NCI-H446 treated with DMSO at 0.1 percent for 48 hours (cell line): ENCODE results near the gene ZNF407.

Source experiments
- DNase-seq: peaks from one replicate; lab custom pipeline; 2025; lab: John Stamatoyannopoulos, UW

ZNF407 gene

DNA sequence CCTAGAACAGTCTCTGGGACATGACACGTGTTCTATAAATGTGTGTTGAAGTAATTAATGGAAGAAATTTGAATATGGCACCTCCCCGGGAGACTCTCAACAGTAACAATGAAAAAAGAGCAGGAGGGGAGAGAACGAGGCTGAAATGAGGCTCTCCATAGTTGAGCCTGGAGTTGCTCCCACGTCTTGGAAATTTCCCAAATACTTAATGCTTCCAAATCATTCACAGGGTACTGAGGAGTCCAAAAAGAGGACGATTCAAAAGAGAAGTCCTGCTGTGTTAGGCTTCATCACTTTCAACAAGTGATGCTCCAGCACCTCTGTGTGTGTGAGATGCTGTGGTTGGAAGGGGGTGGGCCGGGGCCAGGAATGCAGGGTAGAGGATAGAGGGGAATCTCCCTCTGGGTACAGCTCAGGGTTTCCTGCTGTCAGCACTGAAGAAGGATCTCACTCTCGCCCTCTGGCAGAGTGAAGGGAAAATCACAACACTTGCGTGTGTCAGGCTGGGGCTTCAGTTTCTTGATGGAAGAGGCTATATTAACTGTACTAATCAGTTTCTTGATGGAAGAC lies 18.1 kb upstream of the ZNF407 start:
- no peak for DNase-seq

DNA sequence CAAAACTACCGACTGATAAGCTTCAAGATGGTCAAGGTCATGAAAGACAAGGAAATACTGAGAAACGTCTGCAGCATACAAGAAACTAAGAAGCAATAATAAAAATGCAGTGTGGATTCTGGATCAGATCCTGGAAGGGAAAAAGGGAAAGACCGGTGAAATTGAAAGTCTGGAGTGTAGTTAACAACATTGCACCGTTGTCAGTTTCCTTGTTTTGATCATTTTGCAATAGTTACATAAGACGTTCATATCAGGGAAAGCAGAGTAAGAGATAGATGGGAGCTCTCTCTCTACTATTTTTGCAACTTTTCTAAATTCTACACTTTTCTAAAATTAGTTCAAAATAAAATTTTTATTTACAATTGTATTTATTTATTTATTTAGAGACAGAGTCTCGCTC lies 15.0 kb upstream of the ZNF407 start:
- no peak for DNase-seq

DNA sequence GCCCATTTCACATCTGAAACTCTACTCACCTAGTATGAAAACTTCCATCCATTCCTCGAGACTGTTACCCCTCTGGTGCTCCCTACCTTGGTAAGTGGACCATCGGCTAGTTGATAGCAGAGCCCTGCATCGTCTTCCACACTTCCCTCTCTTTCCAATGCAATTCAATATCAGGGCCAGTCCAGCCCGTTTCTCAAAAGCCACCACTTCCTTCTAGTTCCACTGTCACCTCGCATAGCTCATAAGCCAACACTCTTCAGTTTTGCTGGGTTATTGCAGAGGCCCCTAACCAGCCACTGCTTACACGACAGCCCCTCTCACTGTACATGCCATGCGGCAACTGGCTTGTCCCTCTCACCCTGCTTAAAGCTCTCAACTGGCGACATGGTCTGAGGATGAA lies 10.2 kb upstream of the ZNF407 start:
- no peak for DNase-seq

DNA sequence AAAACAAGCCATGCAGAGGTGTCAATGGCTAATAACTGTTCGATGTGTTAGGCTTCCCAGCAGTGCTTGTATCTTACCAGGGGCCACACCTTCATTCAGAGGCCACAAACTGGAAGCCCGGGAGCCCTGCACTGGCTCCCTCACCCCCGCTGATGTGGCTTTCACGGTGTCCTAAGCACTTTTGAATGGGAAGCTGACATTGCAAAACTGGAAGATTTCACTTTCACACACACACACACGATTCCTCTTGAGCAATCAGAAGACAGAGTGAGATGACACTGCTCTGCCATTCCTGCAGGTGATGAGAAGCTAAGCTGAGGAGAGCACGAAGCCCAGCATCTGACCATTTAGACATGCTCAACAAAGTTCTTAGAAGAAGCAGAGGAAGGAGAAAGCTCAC lies 8.6 kb upstream of the ZNF407 start:
- DNase-seq = no peak

DNA sequence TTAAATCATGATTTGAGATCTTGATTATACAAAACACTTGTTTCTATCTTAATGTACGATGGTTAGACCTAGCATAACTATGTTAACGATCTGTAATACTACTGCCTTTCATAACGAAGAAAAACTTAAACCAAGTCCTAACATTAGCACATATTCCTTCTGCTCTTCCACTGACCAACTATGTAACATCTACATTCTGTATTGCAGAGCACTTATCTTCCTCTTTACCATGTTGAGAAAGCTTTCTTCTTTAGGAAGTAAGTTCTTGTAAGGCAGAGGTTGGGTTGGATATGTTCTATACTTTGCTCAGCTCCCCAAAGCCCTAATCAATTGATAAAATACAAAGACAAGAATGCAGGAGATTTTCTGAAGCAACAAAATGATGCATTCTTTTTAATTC lies 7.9 kb upstream of the ZNF407 start:
- DNase-seq = no peak

DNA sequence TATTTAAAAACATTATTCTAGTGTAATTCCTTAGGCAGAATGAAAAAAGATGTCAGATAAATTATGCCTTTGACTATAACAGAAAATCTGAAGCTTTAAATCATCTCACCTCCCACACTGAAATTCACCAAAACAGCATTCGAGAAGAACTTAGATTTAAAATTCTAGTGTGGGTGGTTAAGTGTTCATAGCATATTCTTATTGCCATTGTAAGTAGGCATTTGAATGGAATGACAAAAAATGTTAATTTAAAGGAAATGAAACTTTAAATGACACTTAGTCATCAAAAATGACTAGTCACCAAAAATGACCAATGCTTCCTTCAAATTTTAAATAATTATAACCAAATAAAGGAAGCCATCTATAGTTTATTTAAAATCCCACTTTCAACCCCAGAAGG lies 7.0 kb upstream of the ZNF407 start:
- DNase-seq = no peak

DNA sequence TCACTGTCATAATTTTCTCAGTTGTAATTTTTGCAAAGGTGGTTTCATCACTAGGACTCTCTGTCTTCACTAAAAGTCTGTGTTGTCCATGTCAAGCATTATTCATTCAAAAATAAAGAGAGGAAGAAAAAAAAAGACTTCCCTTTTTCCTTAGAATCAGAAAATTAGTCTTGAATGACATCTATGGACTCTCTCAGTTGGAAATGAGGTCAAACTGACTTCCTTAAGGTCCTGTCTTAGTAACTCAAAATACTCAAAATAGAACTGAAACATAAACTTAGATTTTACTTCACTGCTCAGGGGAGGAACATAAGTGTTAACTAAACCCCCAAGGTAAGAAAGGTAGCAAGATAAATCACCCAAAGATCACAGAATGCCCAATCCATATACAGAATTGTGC lies 2.2 kb upstream of the ZNF407 start:
- DNase-seq = no peak

DNA sequence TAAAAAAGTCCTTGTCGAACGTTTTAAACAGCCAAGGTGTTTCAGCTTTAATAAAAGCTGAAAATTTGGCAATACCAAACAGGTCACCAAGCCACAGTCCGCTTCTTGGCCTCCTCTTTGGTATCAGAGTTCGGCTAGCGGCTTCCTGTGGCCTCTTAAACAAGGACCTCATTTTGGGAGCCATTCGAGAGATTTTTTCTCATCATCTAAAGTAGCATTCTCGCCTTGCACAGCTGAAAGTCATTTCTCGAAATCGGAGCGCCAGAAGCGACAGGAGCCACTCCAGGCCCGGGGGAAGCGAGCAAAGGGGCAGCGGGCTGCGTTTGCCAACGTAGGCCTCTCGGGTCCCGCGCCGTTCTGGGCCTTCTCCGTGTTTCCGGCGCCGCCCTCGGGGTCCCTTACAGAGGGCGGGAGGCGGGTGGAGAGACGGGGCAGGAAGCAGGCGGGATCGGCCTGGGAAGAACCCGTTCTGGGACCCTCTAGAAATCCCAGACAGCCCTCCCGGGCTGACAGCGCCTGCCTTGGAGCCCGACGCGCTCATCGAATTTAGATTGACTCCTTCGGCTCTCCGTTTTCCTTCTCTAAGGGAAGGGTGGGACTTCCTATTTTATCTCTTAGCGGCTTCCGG lies 522 bp upstream of the ZNF407 start:
- DNase-seq = no peak

DNA sequence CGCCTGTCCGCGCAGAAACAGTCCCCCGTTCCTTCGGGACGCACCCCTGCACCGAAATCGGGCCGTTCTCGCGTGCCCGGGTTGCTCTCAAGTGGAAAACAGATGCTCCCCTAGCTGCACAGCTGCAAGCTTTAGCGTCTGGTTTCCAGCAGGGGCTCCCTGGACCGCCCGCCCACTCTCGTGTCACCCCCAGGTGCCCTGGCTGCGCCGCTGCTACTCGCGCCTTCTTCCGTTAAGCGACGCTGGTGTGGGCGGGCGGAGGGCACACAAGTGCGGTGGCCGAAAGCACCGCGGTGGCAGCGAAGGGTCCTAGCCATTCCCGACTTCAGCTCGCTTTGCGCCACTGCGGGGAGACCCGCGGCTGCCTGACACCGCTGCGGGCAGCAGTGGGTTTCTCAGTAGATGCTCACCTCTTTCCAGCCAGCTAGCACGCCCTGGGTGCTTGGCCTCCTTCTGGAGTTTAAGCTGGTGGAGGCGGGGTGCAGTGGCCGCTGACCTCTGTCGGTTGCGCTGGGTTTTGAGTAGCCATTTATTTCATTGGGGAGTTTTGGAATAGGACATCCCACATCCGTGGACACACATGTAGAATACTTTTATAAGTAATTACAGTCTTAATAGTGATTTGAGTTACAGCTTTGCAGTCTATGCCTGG lies 806 bp downstream of the ZNF407 start:
- no peak for DNase-seq

DNA sequence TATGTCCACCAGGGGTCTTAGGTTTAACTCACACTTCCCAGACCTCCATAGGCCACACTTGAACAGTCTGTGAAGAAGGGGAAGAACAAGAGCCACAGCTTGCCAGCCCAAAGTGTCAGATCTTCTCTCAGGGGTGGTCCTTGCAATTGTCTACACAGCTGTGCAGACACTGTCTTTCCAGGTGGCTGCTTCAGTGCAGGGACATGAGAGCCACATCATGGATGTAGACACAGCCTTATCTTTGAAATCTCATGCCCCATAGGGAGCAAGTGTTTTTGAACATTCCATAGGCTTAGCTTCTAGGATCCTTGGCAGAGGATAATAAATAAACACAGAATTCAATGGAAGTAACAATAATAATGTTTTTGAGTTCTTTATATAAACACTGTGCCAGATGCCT lies 6.7 kb downstream of the ZNF407 start:
- no peak for DNase-seq

DNA sequence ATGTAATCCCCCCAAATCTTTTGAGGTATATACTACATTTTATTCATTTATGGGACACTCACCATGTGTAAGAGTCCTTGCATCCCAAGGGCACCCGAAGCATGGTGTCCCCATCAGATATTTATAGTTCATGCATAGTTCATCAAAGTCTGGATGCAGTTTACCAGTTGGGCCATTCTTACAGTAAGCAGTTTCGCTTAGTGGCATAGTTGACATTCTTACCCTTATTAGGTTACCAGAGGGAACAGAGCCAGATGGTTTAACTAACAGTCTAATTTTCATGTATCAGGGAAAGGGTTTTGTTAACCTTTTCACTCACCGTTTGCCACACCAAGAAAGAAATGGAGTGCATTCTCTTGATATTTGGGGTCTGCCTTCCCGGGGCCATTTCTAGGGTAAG lies 7.1 kb downstream of the ZNF407 start:
- no peak for DNase-seq

DNA sequence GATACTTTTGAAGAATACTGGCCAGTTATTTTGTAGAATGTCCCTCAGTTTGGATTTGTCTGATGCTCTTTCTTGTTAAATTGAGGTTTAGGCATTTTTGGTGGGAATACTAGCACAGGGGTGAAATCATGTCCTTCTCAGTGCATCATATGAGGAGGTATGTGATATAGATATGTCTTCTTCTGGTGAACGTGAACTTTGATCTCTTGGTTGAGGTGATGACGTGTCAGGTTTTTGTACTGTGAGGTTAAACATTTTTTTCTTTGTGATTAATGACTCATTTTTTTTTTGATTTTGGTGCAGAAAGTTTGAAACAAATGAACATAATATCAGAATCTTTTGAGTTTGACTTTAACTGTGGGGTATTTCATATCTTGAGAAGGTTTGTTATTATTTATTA lies 11.0 kb downstream of the ZNF407 start:
- DNase-seq = no peak

DNA sequence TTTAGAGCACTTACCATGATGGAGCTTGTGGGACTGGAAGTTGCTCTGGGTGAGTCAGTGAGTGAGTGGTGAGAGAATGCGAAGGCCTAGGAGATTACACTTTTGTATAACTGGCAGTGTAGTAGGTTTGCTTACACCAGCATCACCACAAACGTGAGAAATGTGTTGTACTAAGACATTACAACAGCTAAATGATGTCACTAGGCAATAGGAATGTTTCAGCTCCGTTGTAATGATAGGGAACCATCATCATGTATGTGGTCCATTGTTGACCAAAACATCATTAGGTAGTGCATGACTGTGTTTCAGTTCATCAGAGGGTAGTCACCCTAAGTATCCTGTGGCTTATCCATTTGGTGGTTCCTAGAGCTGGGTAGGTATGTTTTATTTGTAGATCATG lies 11.9 kb downstream of the ZNF407 start:
- DNase-seq = no peak

DNA sequence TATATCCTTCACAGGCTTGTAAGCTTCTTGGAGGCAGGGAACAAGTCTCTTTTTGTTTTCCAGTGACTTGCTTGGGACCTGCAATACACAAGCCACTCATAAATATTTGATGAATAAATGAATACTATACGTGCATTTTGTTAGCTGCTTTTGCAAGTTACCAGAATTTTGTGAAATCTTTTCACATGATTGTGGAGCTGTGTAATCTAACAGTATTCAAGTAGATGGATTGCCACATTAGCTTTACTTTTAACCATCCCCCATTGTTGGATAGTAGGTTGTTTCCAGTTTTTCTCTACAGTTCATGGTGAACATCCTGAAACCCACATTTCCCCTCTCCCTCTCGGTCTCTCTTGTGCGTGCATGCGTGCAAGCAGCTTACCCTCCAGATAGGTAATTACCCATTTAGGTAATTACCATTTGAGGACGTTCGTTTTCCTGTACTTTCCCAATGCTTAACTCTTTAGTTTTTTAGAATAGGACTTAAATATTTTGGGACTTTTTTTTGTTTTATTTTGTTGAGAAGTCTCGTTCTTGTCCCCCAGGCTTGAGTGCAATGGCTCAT lies 12.5 kb downstream of the ZNF407 start:
- DNase-seq = no peak

DNA sequence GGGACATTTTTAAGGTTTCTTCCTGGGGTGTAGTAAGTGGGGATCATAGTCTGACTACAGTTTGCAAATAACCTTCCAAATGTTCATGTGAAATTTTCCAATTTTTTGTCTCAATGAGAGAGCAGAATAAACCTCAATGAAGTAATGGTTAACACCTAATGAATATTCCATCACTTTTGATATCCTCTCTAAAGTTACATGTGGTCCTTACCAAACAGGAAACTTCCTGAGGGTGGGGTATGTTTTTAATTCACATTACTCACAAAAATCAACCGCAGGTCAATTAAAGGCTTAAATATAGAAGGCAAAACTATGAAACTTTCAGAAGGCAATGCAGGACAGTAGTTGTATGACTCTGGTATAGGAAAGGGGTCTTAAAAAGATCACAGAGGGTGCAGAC lies 13.2 kb downstream of the ZNF407 start:
- DNase-seq = no peak

DNA sequence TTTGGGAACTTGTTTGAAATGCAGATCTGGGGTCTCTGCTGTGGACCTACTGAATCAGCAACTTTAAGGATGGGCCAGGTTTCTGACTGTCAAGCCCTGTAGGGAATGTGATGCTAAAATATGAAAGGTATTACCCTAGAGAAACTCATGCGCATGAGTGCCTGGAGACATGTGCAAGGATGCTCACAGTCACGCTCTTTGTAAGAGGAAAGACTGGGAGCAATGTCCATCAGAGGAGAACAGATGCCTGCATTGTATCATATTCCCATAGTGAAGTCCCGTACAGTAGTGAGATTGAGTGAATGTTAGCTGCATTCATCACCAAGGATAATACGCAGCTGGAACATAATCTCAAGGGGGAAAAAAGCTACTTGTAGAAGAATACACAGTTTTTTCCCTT lies 14.1 kb downstream of the ZNF407 start:
- no peak for DNase-seq

DNA sequence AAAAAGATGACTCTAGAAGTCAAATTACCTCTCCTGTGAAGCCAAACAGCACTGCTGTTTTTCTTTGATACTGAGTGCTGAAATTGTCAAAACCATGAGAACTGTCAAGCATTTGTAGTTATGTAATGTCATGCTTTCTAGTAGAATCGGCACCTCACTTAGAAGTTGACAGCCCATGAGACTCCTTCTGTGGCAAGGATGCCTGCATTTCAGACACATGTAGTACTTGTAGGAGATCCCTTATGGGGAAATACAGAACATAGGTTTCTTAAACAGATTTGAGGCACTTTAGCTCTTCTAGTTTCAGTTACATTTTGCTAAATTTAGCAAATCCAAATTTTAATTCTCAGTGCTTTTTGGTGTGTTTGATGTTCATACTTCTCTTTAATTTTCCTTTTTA lies 15.7 kb downstream of the ZNF407 start:
- no peak for DNase-seq

DNA sequence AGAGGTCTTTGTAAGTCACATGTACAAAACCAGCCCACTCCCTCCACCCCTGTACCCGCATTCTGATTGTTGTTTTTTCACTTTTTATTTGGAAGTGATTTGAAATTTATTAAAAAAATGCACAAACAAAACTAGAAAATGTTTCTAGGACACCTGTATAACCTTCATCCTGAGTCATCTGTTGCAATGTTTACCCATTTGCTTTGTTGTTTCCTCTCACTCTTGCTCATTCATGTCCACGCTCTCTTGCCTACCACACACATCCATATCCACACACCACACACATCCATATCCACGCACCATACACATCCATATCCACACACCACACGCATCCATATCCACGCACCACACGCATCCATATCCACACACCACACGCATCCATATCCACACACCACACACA lies 18.8 kb downstream of the ZNF407 start:
- no peak for DNase-seq

DNA sequence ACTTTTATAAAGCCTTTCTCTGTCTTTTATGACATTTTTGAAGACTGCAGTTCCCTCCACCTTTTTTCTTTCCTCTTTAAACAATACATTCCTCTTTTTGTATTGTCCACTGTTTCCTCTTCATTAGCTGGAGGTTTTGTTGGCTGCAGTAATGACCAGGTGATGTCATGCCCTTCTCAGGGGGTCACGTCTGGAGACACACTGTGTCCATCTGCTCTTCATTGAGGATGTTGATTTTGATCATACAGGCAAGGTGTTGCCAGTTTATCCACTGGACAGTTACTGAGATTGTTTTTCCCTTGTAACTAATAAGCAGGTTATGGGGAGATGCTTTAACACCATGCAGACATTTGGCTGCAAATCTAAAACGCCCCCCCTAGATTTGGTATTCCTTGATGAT lies 19.8 kb downstream of the ZNF407 start:
- no peak for DNase-seq

DNA sequence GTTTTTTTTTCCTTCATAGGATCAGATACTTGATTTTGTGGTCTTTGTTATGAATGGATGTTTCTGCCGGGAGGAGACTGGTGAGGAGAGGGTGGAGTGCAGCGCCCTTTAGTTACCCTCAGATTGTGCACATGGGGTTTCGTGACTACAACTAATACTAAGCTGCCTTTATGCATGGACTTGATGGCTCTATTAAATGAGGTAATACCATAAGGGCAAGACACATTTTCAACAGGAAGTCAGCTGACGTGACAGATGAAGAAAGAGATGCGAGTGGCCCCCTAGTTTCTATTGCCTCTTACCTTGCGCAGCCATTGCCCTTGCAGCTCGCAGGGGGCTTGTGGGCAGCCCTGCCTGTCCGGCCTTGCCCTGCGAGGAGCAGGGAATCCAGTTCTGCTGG lies 24.4 kb downstream of the ZNF407 start:
- no peak for DNase-seq

DNA sequence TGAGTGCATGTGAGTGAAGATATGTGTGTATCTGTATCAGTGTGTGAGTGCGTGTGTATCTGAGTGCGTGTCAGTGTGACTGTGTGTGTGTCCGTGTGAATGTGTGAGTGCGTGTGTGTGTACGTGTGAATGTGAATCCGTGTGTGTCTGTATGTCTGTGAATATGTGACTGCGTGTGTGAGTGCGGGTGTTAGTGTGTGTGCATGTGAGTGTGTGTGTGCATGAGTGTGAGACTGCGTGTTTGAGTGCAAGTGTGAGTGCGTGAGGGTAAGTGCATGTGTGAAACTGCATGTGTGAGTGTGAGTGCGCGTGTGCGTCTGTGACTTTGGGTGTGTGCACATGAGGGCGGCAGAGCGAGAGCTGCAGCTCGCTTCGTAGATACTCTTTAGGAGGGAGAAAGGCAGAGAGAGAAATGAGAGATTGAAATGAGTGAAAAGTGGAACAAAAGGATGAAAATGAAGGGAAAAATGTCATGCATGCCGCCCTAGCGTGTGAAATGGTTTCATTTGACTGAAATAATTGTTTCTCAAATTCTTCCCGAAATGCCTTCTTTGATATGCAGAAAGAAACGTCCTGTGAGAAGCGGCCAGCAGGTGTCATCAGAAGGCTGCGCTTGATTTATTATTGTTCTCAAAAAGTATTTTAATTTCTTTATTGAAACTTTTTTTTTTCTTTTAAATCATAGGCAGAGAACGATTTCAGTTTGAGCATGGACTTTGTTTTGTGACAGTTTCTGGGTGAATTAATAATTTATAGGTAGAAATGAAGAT lies 25.6 kb downstream of the ZNF407 start:
- no peak for DNase-seq

DNA sequence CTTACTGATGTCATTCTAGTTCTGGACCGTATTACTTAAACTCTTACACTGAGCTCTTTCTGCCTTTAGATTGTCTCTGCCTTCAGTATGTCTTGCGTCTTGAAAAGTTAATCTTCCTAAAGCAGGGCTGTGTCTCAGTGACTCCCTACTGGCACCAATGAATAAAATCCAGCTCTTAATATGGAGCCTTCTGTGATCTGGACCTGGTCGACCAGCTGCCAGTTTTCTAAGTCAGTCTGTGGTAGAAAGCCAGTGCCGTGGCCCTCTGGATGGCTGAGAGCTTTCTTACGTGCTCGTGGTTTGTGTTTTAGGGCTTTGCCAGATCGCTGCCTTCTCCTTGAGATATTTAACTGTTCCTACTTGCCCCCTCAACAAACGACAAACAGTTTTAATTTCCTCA lies 26.8 kb downstream of the ZNF407 start:
- no peak for DNase-seq

DNA sequence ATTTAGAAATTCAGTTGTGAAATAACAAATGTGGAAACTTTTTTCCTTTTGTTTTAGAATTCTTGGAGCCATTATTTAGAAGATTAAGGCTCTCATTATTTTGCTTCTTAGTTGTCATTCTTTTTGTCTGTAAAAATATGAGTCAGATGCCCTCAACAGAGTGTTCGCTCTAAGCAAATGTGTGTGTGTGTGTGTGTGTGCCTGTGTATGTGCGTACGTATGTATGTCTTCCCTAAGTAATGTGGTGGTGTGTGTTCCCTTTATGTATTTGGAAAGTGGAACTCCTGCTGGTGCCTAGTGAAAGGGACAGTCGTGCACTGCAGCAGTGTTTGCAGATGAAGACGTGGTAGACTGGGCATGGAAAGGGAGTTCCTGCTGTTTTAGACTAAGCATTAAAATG lies 27.5 kb downstream of the ZNF407 start:
- no peak for DNase-seq
